Endodermal cell (in vitro differentiated cells): ENCODE results near the gene DYNAP. TPM values are rescaled to one million over a fixed set of nuclear protein-coding genes. Genes with fewer than 3 reads are reported as not detected.

ENCODE experiments used
- DNase-seq: peaks from one replicate; pipeline ENCODE4 v3.0.0-alpha.2; 2017
- H3K27ac ChIP-seq: 2 replicates; pipeline ENCODE4 v1.5.1; 2013; ENCODE audit warnings: mild to moderate bottlenecking, low read depth, low read length, moderate library complexity
- H3K27me3 ChIP-seq: 2 replicates; pipeline ENCODE4 v1.6.1; 2013; ENCODE audit warnings: mild to moderate bottlenecking, low read length, moderate library complexity; ENCODE audit not compliant: insufficient read depth, control insufficient read depth, poor library complexity, severe bottlenecking
- H3K36me3 ChIP-seq: 2 replicates; pipeline ENCODE4 v1.7.0; 2013; ENCODE audit warnings: mild to moderate bottlenecking, low read length, moderate library complexity; ENCODE audit not compliant: control insufficient read depth, insufficient read depth
- H3K4me1 ChIP-seq: one replicate; pipeline ENCODE4 v1.7.0; 2013; ENCODE audit warnings: low read length; ENCODE audit not compliant: control insufficient read depth, insufficient read depth
- H3K4me3 ChIP-seq: 2 replicates; pipeline ENCODE4 v1.5.1; 2013; ENCODE audit warnings: mild to moderate bottlenecking, low read length, moderate library complexity
- H3K9ac ChIP-seq: 2 replicates; pipeline ENCODE4 v1.6.1; 2013; ENCODE audit warnings: mild to moderate bottlenecking, low read length, moderate library complexity; ENCODE audit not compliant: poor library complexity, severe bottlenecking; ENCODE audit errors: extremely low read depth
- H3K9me3 ChIP-seq: 2 replicates; pipeline ENCODE4 v1.6.1; 2013; ENCODE audit warnings: mild to moderate bottlenecking, low read length, moderate library complexity; ENCODE audit not compliant: control insufficient read depth
- H3K27ac Mint-ChIP-seq: 2 replicates; pipeline ENCODE4 v1.8.0; 2020; ENCODE audit warnings: mixed read lengths
- H3K27me3 Mint-ChIP-seq: 2 replicates; pipeline ENCODE4 v1.8.0; 2021; ENCODE audit warnings: mild to moderate bottlenecking, mixed read lengths; ENCODE audit not compliant: insufficient read depth
- H3K36me3 Mint-ChIP-seq: 2 replicates; pipeline ENCODE4 v1.8.0; 2020; ENCODE audit warnings: low read depth, mixed read lengths
- H3K4me1 Mint-ChIP-seq: 2 replicates; pipeline ENCODE4 v1.8.0; 2020; ENCODE audit warnings: mixed read lengths
- H3K4me3 Mint-ChIP-seq: 2 replicates; pipeline ENCODE4 v1.8.0; 2020; ENCODE audit warnings: mild to moderate bottlenecking, moderate library complexity, mixed read lengths
- H3K9me3 Mint-ChIP-seq: 2 replicates; pipeline ENCODE4 v1.8.0; 2020; ENCODE audit warnings: mild to moderate bottlenecking, mixed read lengths
- CTCF ChIP-seq: fragments of 200-600 bp; sonication (generic); conservative IDR thresholded peaks from 2 replicates; pipeline ENCODE4 v1.5.0; 2021; ENCODE audit warnings: antibody characterized with exemption, mild to moderate bottlenecking
- WGBS, 2 experiments: methylation state at CpG; one replicate each; pipeline versions ENCODE4 v1.1.5 to v1.1.7; 2013; ENCODE audit warnings: missing lambda C conversion rate in 2 of 2, mixed read lengths in 1 of 2; ENCODE audit not compliant: insufficient coverage in 1 of 2, insufficient read length in 1 of 2; 5-methylcytosine and 5-hydroxymethylcytosine counted together
- total RNA-seq, 2 donors: library from RNA; stranded (reverse); fragmentation: NEBNext Ultra II Directional in 1 of 2; extraction: Animal tissue kit (Norgen Biotek cat#: 25700) in 1 of 2; gene quantifications; 2 replicates in 1 of 2; 3 replicates in 1 of 2; pipeline ENCODE4 v1.2.1, GENCODE V29; 2021

DYNAP gene
- total RNA-seq, 2 donors from 2014 or later: not detected

GRCh38 chr18:54612237-54612636, 21.2 kb downstream of the DYNAP start:
- TF ChIP-seq CTCF: no peak
- H3K9me3 Mint-ChIP-seq: peaks cover 4% of the 10 kb centered on the region
- no peak overlapping the region for H3K27ac Mint-ChIP-seq
- 88 to 95% methylated on average over 4 of the region's 4 CpGs for WGBS, 2 experiments
- Histone ChIP-seq H3K4me1 (no peaks in the 10 kb centered on the region), H3K27me3 (no peaks in the 10 kb centered on the region), H3K27ac (no peak overlapping the region), H3K9ac (no peak overlapping the region), H3K36me3 (no peaks in the 10 kb centered on the region), H3K4me3 (no peak overlapping the region), H3K9me3 (no peaks in the 10 kb centered on the region)
- H3K36me3 Mint-ChIP-seq: no peaks in the 10 kb centered on the region
- DNase-seq: no peak
- H3K4me1 Mint-ChIP-seq: peaks cover 16% of the 10 kb centered on the region
- no peaks in the 10 kb centered on the region for H3K27me3 Mint-ChIP-seq
- H3K4me3 Mint-ChIP-seq: no peak overlapping the region

- Mint-ChIP-seq H3K27ac (no peak overlapping the region), H3K4me1 (peaks cover 14% of the 10 kb centered on the region), H3K27me3 (no peaks in the 10 kb centered on the region), H3K4me3 (no peak overlapping the region), H3K36me3 (no peaks in the 10 kb centered on the region), H3K9me3 (peaks cover 4% of the 10 kb centered on the region)
- H3K27ac ChIP-seq: no peak overlapping the region
- no peaks in the 10 kb centered on the region for H3K27me3 ChIP-seq
- no peak overlapping the region for H3K9ac ChIP-seq
- H3K36me3 ChIP-seq: no peaks in the 10 kb centered on the region
- 79 to 92% methylated on average over 3 to 4 of the region's 4 CpGs for WGBS, 2 experiments
- H3K9me3 ChIP-seq: no peaks in the 10 kb centered on the region
- no peak overlapping the region for H3K4me3 ChIP-seq
- no peak for DNase-seq
- TF ChIP-seq CTCF: no peak
- H3K4me1 ChIP-seq: no peaks in the 10 kb centered on the region
Measured at GRCh38 chr18:54613174-54613573, 22.1 kb downstream of the DYNAP start.

GRCh38 chr18:54616220-54616848, 25.3 kb downstream of the DYNAP start:
- H3K36me3 Mint-ChIP-seq: no peaks in the 10 kb centered on the region
- no peak overlapping the region for H3K27ac ChIP-seq
- no peaks in the 10 kb centered on the region for H3K27me3 ChIP-seq
- no peak overlapping the region for H3K27ac Mint-ChIP-seq
- peaks cover 14% of the 10 kb centered on the region for H3K4me1 Mint-ChIP-seq
- H3K4me3 ChIP-seq: no peak overlapping the region
- H3K9ac ChIP-seq: no peak overlapping the region
- WGBS, 2 experiments: 82 to 95% methylated on average over 2 to 3 of the region's 3 CpGs
- peaks cover 13% of the 10 kb centered on the region for H3K9me3 Mint-ChIP-seq
- no peak overlapping the region for H3K4me3 Mint-ChIP-seq
- DNase-seq: peak; percentile 52
- H3K36me3 ChIP-seq: no peaks in the 10 kb centered on the region
- TF ChIP-seq CTCF: no peak
- H3K27me3 Mint-ChIP-seq: no peaks in the 10 kb centered on the region
- no peaks in the 10 kb centered on the region for H3K4me1 ChIP-seq
- H3K9me3 ChIP-seq: no peaks in the 10 kb centered on the region
